HL-60 (cell line): ENCODE results near the gene ICA1.

Experiments
- GABPA ChIP-seq: IDR thresholded peaks from 2 replicates; pipeline ENCODE4 v1.6.1; 2012; ENCODE audit warnings: low read depth
- POLR2AphosphoS5 ChIP-seq: IDR thresholded peaks from 2 replicates; pipeline ENCODE4 v1.6.1; 2012; ENCODE audit warnings: low read depth
- SPI1 ChIP-seq: IDR thresholded peaks from 2 replicates; pipeline ENCODE4 v1.6.1; 2012; ENCODE audit warnings: low read depth, mild to moderate bottlenecking, borderline replicate concordance
- TF ChIP-seq, protein P1 (sequence below): IDR thresholded peaks from one replicate; pipeline ENCODE4 v1.5.1; 2011; ENCODE audit warnings: low read length, control low read depth, inconsistent platforms; ENCODE audit not compliant: insufficient read depth

DNA sequence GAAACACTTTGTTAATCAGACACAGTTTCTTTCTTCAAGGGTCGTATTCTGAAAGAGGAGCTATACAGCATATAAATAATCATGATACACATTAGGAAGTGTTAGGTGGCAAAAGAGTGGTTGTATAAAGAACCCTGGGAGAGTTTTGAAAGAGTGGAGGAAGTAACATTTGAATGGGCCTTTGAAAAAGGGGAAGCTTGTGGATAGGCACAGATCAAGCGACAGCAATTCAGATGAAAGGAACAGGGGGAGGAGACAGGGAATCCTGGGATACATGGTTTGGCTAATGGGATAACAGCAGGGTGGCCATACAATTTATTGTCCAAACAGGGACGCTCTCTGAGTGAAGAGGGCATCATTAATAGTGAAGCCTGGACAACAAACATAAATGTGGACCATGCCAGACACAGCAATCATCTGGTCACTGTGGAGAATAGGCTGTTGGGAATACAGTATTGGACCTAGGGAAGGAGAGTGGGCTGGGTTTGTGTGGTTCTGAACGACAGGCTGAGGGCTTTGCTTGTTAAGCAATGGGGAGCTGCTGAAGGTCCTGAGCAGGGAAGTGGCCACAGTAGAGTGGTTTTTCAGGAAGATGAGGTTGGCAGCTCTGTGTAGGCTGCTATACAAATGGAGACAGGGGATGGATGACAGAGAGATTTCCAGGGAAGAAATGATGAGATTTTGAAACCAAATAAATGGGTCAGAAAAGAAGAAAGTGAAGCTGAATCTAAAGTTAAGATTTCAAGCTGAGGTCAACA is 75.9 kb downstream of the ICA1 start:
- TF ChIP-seq, protein P1, sequence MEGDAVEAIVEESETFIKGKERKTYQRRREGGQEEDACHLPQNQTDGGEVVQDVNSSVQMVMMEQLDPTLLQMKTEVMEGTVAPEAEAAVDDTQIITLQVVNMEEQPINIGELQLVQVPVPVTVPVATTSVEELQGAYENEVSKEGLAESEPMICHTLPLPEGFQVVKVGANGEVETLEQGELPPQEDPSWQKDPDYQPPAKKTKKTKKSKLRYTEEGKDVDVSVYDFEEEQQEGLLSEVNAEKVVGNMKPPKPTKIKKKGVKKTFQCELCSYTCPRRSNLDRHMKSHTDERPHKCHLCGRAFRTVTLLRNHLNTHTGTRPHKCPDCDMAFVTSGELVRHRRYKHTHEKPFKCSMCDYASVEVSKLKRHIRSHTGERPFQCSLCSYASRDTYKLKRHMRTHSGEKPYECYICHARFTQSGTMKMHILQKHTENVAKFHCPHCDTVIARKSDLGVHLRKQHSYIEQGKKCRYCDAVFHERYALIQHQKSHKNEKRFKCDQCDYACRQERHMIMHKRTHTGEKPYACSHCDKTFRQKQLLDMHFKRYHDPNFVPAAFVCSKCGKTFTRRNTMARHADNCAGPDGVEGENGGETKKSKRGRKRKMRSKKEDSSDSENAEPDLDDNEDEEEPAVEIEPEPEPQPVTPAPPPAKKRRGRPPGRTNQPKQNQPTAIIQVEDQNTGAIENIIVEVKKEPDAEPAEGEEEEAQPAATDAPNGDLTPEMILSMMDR: no peak
- no peak for TF ChIP-seq POLR2AphosphoS5
- no peak for TF ChIP-seq GABPA
- peak; percentile 61; the same call in 1 of the 2 replicates for TF ChIP-seq SPI1
